Fibroblast of lung (primary cell): ENCODE measurements around the gene MSI2.

Source experiments
- EZH2 ChIP-seq: IDR thresholded peaks from 2 replicates; pipeline ENCODE4 v1.5.1; 2012; ENCODE audit warnings: low read length, control low read depth, mild to moderate bottlenecking; ENCODE audit errors: missing control alignments
- TF ChIP-seq, protein P1 (sequence below), 2 donors: IDR thresholded peaks in 1 of 2; conservative IDR thresholded peaks in 1 of 2; 1 replicate in 1 of 2; 2 replicates in 1 of 2; pipeline ENCODE4 v1.5.1; 2011 to 2012; ENCODE audit warnings: low read length in 2 of 2, control low read depth in 1 of 2, inconsistent platforms in 1 of 2, low read depth in 1 of 2, mild to moderate bottlenecking in 1 of 2

DNA sequence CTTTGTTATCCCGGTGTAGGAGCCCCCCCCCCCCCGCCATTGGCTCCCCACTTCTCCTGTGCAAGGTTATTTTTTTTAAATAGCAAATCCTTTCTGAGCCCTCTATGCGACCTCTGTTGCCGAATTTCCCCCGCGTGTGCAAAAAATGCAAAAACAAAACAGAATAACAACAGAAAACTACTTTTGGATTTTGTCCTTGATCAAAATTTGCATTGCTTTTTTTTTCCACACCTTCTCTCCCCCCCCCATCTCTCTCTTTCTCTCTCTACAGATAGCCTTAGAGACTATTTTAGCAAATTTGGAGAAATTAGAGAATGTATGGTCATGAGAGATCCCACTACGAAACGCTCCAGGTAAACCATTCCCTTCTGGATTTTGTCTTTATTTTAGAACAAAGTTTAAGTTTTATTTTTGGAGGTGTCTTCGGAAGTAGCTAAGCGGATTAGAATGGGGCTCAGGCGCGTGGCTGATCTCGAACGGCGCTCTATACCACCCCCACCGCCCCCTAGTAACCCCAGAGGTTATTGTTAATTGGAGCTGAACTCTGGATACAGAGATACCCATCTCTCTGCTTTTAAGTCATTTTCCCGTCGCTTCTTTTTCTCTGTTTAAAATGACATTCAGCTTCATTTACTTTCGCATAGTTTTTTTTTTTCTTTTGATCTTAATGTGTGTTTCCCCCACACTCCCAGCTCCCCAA is 1.0 kb downstream of the MSI2 start:
- no peak for TF ChIP-seq EZH2
- TF ChIP-seq, protein P1, sequence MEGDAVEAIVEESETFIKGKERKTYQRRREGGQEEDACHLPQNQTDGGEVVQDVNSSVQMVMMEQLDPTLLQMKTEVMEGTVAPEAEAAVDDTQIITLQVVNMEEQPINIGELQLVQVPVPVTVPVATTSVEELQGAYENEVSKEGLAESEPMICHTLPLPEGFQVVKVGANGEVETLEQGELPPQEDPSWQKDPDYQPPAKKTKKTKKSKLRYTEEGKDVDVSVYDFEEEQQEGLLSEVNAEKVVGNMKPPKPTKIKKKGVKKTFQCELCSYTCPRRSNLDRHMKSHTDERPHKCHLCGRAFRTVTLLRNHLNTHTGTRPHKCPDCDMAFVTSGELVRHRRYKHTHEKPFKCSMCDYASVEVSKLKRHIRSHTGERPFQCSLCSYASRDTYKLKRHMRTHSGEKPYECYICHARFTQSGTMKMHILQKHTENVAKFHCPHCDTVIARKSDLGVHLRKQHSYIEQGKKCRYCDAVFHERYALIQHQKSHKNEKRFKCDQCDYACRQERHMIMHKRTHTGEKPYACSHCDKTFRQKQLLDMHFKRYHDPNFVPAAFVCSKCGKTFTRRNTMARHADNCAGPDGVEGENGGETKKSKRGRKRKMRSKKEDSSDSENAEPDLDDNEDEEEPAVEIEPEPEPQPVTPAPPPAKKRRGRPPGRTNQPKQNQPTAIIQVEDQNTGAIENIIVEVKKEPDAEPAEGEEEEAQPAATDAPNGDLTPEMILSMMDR (conservative IDR thresholded peaks at IDR 0.05 in 1 of 2, IDR thresholded peaks at IDR 0.05 in 1 of 2; ENCODE audit: low read depth in 1 of 2, low read length in 2 of 2), result no peak
